HepG2 (cell line): Measurements from ENCODE around the gene ARFGEF2.

Source experiments
- ESRRA ChIP-seq: sonication (generic); formaldehyde crosslinking; IDR thresholded peaks from 2 replicates; pipeline ENCODE4 v1.5.1; 2020; ENCODE audit warnings: mild to moderate bottlenecking, low read depth, missing genetic modification reagents
- JUN ChIP-seq: sonication (generic); formaldehyde crosslinking; IDR thresholded peaks from 2 replicates; pipeline ENCODE4 v1.4.0; 2020; ENCODE audit warnings: mild to moderate bottlenecking, missing genetic modification reagents
- ZSCAN12 ChIP-seq: sonication (generic); formaldehyde crosslinking; IDR thresholded peaks from 2 replicates; pipeline ENCODE4 v1.9.0; 2021; ENCODE audit warnings: mild to moderate bottlenecking, missing genetic modification reagents
- TF ChIP-seq, protein P1 (sequence below): sonication (generic); formaldehyde crosslinking; IDR thresholded peaks from 2 replicates; pipeline ENCODE4 v1.8.1; 2023; ENCODE audit warnings: mild to moderate bottlenecking, moderate library complexity, missing genetic modification reagents
- TF ChIP-seq, protein P2 (sequence below): IDR thresholded peaks from 2 replicates; pipeline ENCODE4 v1.6.1; 2016; ENCODE audit warnings: missing genetic modification reagents, missing compliant biosample characterization
- TF ChIP-seq, protein P3 (sequence below): sonication (generic); formaldehyde crosslinking; IDR thresholded peaks from 2 replicates; pipeline ENCODE4 v1.4.0; 2020; ENCODE audit warnings: missing genetic modification reagents
- TF ChIP-seq, protein P4 (sequence below): sonication (generic); formaldehyde crosslinking; IDR thresholded peaks from 2 replicates; pipeline ENCODE4 v1.4.0; 2020; ENCODE audit warnings: mild to moderate bottlenecking, missing genetic modification reagents
- TF ChIP-seq, protein P5 (sequence below): sonication (generic); formaldehyde crosslinking; conservative IDR thresholded peaks from 2 replicates; pipeline ENCODE4 v1.8.1; 2023; ENCODE audit warnings: missing genetic modification reagents

DNA sequence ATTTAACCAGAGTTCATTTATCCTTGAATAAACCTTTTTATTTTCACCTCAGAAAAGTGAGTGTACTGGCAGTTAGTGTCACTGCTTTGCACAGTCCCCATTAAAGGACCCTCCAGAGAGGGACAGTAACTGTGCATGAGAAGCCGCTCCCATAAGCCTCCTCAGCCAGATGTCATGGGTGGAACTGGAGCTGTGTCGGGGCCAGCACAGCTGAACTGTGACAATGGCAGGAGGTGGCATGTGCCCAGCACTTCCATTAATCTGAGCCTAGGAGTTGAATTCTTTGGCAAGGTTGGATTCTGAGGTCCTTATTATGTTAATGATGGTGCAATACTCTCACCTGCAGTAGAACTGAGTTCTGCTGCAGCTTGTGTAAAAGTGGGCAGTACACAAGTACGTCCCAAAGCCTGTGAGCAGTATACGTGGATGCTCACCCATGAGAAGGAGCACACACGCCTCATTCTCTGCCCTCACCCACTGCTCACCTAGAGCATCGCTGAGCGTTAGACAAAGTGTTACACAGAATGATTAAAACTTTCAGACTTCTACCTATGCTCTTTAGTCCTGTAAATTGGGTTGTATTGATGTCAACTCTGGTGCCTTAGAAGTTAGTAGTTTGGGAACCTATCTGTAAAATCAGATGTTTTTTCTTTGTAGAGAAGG lies 112.7 kb downstream of the ARFGEF2 start:
- TF ChIP-seq, protein P1, sequence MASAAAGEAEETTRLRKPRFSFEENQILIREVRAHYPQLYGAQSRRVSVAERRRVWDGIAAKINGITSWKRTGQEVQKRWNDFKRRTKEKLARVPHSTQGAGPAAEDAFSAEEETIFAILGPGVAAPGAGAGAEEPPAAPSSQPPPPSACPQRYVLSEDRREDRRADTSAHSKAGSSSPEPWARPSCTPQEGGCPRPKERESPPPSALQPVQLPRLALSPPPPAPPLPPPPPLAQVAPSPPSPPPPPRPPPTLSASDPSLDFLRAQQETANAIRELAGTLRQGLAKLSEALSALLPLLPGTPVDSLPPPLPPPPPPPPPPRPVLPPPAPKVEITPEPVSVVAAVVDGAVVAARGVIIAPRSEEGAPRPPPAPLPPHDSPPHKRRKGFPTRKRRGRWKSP (CRISPR knock-in tag) = no peak
- TF ChIP-seq JUN (CRISPR knock-in tag) (no peak), ZSCAN12 (CRISPR knock-in tag) (no peak), ESRRA (CRISPR knock-in tag) (no peak)
- TF ChIP-seq, protein P2, sequence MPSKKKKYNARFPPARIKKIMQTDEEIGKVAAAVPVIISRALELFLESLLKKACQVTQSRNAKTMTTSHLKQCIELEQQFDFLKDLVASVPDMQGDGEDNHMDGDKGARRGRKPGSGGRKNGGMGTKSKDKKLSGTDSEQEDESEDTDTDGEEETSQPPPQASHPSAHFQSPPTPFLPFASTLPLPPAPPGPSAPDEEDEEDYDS (CRISPR knock-in tag) = no peak
- TF ChIP-seq, protein P3, sequence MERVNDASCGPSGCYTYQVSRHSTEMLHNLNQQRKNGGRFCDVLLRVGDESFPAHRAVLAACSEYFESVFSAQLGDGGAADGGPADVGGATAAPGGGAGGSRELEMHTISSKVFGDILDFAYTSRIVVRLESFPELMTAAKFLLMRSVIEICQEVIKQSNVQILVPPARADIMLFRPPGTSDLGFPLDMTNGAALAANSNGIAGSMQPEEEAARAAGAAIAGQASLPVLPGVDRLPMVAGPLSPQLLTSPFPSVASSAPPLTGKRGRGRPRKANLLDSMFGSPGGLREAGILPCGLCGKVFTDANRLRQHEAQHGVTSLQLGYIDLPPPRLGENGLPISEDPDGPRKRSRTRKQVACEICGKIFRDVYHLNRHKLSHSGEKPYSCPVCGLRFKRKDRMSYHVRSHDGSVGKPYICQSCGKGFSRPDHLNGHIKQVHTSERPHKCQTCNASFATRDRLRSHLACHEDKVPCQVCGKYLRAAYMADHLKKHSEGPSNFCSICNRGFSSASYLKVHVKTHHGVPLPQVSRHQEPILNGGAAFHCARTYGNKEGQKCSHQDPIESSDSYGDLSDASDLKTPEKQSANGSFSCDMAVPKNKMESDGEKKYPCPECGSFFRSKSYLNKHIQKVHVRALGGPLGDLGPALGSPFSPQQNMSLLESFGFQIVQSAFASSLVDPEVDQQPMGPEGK (CRISPR knock-in tag) = no peak
- TF ChIP-seq, protein P4, sequence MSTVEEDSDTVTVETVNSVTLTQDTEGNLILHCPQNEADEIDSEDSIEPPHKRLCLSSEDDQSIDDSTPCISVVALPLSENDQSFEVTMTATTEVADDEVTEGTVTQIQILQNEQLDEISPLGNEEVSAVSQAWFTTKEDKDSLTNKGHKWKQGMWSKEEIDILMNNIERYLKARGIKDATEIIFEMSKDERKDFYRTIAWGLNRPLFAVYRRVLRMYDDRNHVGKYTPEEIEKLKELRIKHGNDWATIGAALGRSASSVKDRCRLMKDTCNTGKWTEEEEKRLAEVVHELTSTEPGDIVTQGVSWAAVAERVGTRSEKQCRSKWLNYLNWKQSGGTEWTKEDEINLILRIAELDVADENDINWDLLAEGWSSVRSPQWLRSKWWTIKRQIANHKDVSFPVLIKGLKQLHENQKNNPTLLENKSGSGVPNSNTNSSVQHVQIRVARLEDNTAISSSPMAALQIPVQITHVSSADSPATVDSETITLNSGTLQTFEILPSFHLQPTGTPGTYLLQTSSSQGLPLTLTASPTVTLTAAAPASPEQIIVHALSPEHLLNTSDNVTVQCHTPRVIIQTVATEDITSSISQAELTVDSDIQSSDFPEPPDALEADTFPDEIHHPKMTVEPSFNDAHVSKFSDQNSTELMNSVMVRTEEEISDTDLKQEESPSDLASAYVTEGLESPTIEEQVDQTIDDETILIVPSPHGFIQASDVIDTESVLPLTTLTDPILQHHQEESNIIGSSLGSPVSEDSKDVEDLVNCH (CRISPR knock-in tag) = no peak
- TF ChIP-seq, protein P5, sequence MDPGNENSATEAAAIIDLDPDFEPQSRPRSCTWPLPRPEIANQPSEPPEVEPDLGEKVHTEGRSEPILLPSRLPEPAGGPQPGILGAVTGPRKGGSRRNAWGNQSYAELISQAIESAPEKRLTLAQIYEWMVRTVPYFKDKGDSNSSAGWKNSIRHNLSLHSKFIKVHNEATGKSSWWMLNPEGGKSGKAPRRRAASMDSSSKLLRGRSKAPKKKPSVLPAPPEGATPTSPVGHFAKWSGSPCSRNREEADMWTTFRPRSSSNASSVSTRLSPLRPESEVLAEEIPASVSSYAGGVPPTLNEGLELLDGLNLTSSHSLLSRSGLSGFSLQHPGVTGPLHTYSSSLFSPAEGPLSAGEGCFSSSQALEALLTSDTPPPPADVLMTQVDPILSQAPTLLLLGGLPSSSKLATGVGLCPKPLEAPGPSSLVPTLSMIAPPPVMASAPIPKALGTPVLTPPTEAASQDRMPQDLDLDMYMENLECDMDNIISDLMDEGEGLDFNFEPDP (CRISPR knock-in tag) = no peak
